Stomach (tissue), 9 donors: Measurements from ENCODE around the gene LACC1. TPM values are rescaled to one million over a fixed set of nuclear protein-coding genes. Genes with fewer than 3 reads are reported as not detected.

ENCODE experiments used
- DNase-seq, 2 donors: peaks; one replicate each; pipeline versions ENCODE4 v3.0.0 to v3.0.0-alpha.2; 2013 to 2019
- H3K27ac ChIP-seq, 5 donors: fragments of 200-600 bp in 4 of 5; sonication (generic) in 4 of 5; one replicate each; pipeline ENCODE4 v1.5.1; 2013 to 2019; ENCODE audit warnings: mild to moderate bottlenecking in 1 of 5, moderate library complexity in 1 of 5
- H3K27me3 ChIP-seq, 3 donors: fragments of 200-600 bp; sonication (generic); one replicate each; pipeline ENCODE4 v1.5.1; 2017 to 2019; ENCODE audit warnings: mixed run types in 1 of 3
- H3K36me3 ChIP-seq, 4 donors: fragments of 200-600 bp; sonication (generic); 1 replicate in 3 of 4; 2 replicates in 1 of 4; pipeline ENCODE4 v1.5.1; 2016 to 2019
- H3K4me1 ChIP-seq, 4 donors: fragments of 200-600 bp; sonication (generic); one replicate each; pipeline ENCODE4 v1.5.1; 2016 to 2019
- H3K4me3 ChIP-seq, 4 donors: fragments of 200-600 bp; sonication (generic) in 3 of 4; one replicate each; pipeline ENCODE4 v1.5.1; 2016 to 2019; ENCODE audit warnings: mild to moderate bottlenecking in 1 of 4
- H3K9me3 ChIP-seq, 4 donors: fragments of 200-600 bp; sonication (generic); one replicate each; pipeline ENCODE4 v1.5.1; 2016 to 2019
- CTCF ChIP-seq, 7 experiments: fragments of 450-650 bp in 4 of 7; fragments of 200-600 bp in 3 of 7; sonication (generic) in 3 of 7; IDR thresholded peaks; one replicate each; pipeline ENCODE4 v1.5.1; 2016 to 2019; ENCODE audit warnings: antibody characterized with exemption in 7 of 7, control low read depth in 2 of 7, mild to moderate bottlenecking in 1 of 7
- EP300 ChIP-seq: sonication (generic); formaldehyde crosslinking; IDR thresholded peaks from one replicate; pipeline ENCODE4 v1.6.1; 2017; ENCODE audit warnings: antibody characterized with exemption
- POLR2A ChIP-seq, 4 donors: fragments of 450-650 bp; IDR thresholded peaks; one replicate each; pipeline ENCODE4 v1.6.1; 2016; ENCODE audit warnings: antibody characterized with exemption in 4 of 4, control low read depth in 2 of 4, mild to moderate bottlenecking in 1 of 4, moderate library complexity in 1 of 4
- POLR2AphosphoS5 ChIP-seq, 3 donors: sonication (generic); formaldehyde crosslinking; IDR thresholded peaks; one replicate each; pipeline ENCODE4 v1.6.1; 2016; ENCODE audit warnings: antibody characterized with exemption in 3 of 3
- WGBS, 5 donors: extraction: QIAGEN DNeasy Blood & Tissue Kit in 3 of 5; methylation state at CpG; one replicate each; pipeline versions ENCODE4 v1.1.5 to v1.1.7; 2013 to 2018; 5-methylcytosine and 5-hydroxymethylcytosine counted together
- intact Hi-C: fragments of 100-400 bp; cut with DNase I; formaldehyde crosslinking; loops from one replicate; pipeline ENCODE4 v1.15.1; 2023; ENCODE audit warnings: low total_unique reads
- polyA plus RNA-seq, 3 donors: library from polyadenylated mRNA; stranded (reverse); fragments of 200-250 nt; gene quantifications; one replicate each; pipeline ENCODE4 v1.2.3, GENCODE V29; 2013
- total RNA-seq, 5 donors: library from RNA; depleted of rRNA; stranded (reverse); fragments of >200 nt; gene quantifications; one replicate each; pipeline versions ENCODE4 v1.1.0 to v1.2.3, GENCODE V29; 2014 to 2016
- donor health status: healthy with polysubstance abuse.
- donor health status: Bipolar disorder and iron deficiency.
- donor health status: healthy.

LACC1 gene
- total and polyA plus RNA-seq, 8 donors: 0.89 to 35.6 (median 7.1) TPM

GRCh38 chr13:43918636-43919035 is 38.9 kb downstream of the LACC1 start:
- no peak for TF ChIP-seq EP300
- no peak for TF ChIP-seq CTCF (IDR thresholded peaks at IDR 0.05)
- no peak for TF ChIP-seq POLR2AphosphoS5 (IDR thresholded peaks at IDR 0.05)
- TF ChIP-seq POLR2A (IDR thresholded peaks at IDR 0.05): no peak
- Histone ChIP-seq H3K4me1 (no peaks in the 10 kb centered on the region), H3K27me3 (no peaks in the 10 kb centered on the region), H3K36me3 (no peaks in the 10 kb centered on the region), H3K9me3 (no peaks in the 10 kb centered on the region), H3K4me3 (no peak overlapping the region), H3K27ac (no peak overlapping the region)
- intact Hi-C loops: loop anchor here (10.0 kb wide), 1 partner anchor 526 kb away; no protein-coding TSS in a partner anchor
- WGBS, 5 donors: 69 to 74% (median 73%) methylated on average over 5 of the region's 5 CpGs
- DNase-seq: no peak

- no peak overlapping the region for H3K27ac ChIP-seq
- WGBS, 5 donors: 94 to 100% (median 96%) methylated on average over 1 of the region's 1 CpG
- TF ChIP-seq POLR2A (IDR thresholded peaks at IDR 0.05): no peak
- no peak for DNase-seq
- intact Hi-C loops: no loop called here
- no peaks in the 10 kb centered on the region for H3K36me3 ChIP-seq
- H3K4me1 ChIP-seq: no peaks in the 10 kb centered on the region
- no peaks in the 10 kb centered on the region for H3K27me3 ChIP-seq
- H3K9me3 ChIP-seq: no peaks in the 10 kb centered on the region
- no peak overlapping the region for H3K4me3 ChIP-seq
These were observed 41.4 kb downstream of the LACC1 start for GRCh38 chr13:43920965-43921674.

GRCh38 chr13:43924549-43925245 is 45.0 kb downstream of the LACC1 start:
- 77 to 92% (median 87%) methylated on average over 5 of the region's 5 CpGs for WGBS, 5 donors
- Histone ChIP-seq H3K4me3 (no peak overlapping the region), H3K27me3 (no peaks in the 10 kb centered on the region), H3K27ac (no peak overlapping the region), H3K4me1 (no peaks in the 10 kb centered on the region), H3K9me3 (no peaks in the 10 kb centered on the region), H3K36me3 (no peaks in the 10 kb centered on the region)
- no peak for DNase-seq
- intact Hi-C loops: no loop called here
- TF ChIP-seq CTCF (IDR thresholded peaks at IDR 0.05) (no peak), EP300 (no peak), POLR2A (IDR thresholded peaks at IDR 0.05) (no peak), POLR2AphosphoS5 (IDR thresholded peaks at IDR 0.05) (no peak)

- intact Hi-C loops: no loop called here
- Histone ChIP-seq H3K27me3 (no peaks in the 10 kb centered on the region), H3K9me3 (peaks cover 0 to 5% (median 2%) of the 10 kb centered on the region in 4 donors), H3K36me3 (no peaks in the 10 kb centered on the region), H3K4me1 (no peaks in the 10 kb centered on the region), H3K27ac (no peak overlapping the region), H3K4me3 (no peak overlapping the region)
- TF ChIP-seq EP300 (no peak), CTCF (IDR thresholded peaks at IDR 0.05) (no peak), POLR2A (IDR thresholded peaks at IDR 0.05) (no peak), POLR2AphosphoS5 (IDR thresholded peaks at IDR 0.05) (no peak)
- 89 to 100% (median 96%) methylated on average over 1 of the region's 1 CpG for WGBS, 5 donors
- no peak for DNase-seq
These were observed 50.2 kb downstream of the LACC1 start for GRCh38 chr13:43929947-43930346.

- TF ChIP-seq POLR2A (IDR thresholded peaks at IDR 0.05) (no peak), POLR2AphosphoS5 (IDR thresholded peaks at IDR 0.05) (no peak), EP300 (no peak), CTCF (IDR thresholded peaks at IDR 0.05) (no peak)
- Histone ChIP-seq H3K9me3 (peaks cover 0 to 5% (median 2%) of the 10 kb centered on the region in 4 donors), H3K36me3 (no peaks in the 10 kb centered on the region), H3K27ac (no peak overlapping the region), H3K4me3 (no peak overlapping the region), H3K27me3 (no peaks in the 10 kb centered on the region), H3K4me1 (peaks cover 0 to 19% (median 9%) of the 10 kb centered on the region in 4 donors)
- DNase-seq: no peak
- 65 to 77% (median 67%) methylated on average over 2 of the region's 2 CpGs for WGBS, 5 donors
- intact Hi-C loops: no loop called here
These were observed 53.7 kb downstream of the LACC1 start for GRCh38 chr13:43933378-43933777.
